ENCODE data around the gene MRPL40.

DNA sequence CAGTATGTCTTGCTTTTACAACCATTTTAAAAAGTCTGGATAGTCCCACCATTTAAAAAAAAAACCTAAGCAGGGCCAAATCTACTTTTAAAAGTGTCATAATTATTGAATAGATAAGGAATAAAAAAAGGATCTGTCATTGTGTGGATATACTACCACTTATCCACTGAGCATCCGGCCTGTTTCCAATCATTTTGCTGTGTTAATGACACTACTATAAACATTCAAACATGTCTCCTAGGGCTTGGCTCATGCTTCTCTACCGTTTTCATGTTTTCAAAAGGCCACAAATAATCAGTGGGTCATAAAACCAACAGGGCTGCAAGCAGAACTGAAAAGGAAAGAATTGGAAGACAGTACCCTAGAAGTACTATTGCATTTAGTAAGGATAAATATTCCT lies 27.7 kb downstream of the MRPL40 start:
- TF ChIP-seq FOXP1 (IDR thresholded peaks at IDR 0.05) (no peak), FOXP1 (CRISPR knock-in tag; IDR thresholded peaks at IDR 0.05) (no peak), CTCF (CRISPR knock-in tag; IDR thresholded peaks at IDR 0.05) (no peak), MED8 (CRISPR knock-in tag; IDR thresholded peaks at IDR 0.05; ENCODE audit: insufficient replicate concordance) (no peak), CREB1 (IDR thresholded peaks at IDR 0.05) (no peak), CREB1 (CRISPR knock-in tag; IDR thresholded peaks at IDR 0.05) (no peak), PAWR (CRISPR knock-in tag; IDR thresholded peaks at IDR 0.05; ENCODE audit: borderline replicate concordance) (no peak), ZNF121 (CRISPR knock-in tag; IDR thresholded peaks at IDR 0.05) (no peak), MAFG (CRISPR knock-in tag; IDR thresholded peaks at IDR 0.05) (no peak), POLR2A (IDR thresholded peaks at IDR 0.05; ENCODE audit: insufficient read depth in 1 of 2, low read depth in 2 of 2, low read length in 2 of 2) (no peak), ZNF138 (CRISPR knock-in tag; IDR thresholded peaks at IDR 0.05; ENCODE audit: low read depth) (no peak), NFIC (IDR thresholded peaks at IDR 0.05; ENCODE audit: low read length) (no peak)
